Right atrium auricular region (tissue), 2 donors: Measurements from ENCODE around the gene TSR1. TPM values are rescaled to one million over a fixed set of nuclear protein-coding genes. Genes with fewer than 3 reads are reported as not detected.

Experiments used
- DNase-seq: peaks from one replicate; pipeline ENCODE4 v3.0.0-alpha.2; 2019; ENCODE audit warnings: low spot score
- H3K27ac ChIP-seq, 2 donors: fragments of 200-600 bp; sonication (generic); 1 replicate in 1 of 2; 2 replicates in 1 of 2; pipeline ENCODE4 v1.5.1; 2016 to 2019
- H3K27me3 ChIP-seq, 2 donors: fragments of 200-600 bp; sonication (generic); one replicate each; pipeline versions ENCODE4 v1.5.1 to v1.6.0; 2017 to 2019
- H3K36me3 ChIP-seq: fragments of 200-600 bp; sonication (generic); one replicate; pipeline ENCODE4 v1.5.1; 2016
- H3K4me1 ChIP-seq, 2 donors: fragments of 200-600 bp; sonication (generic); one replicate each; pipeline versions ENCODE4 v1.5.1 to v1.6.0; 2017 to 2019
- H3K4me3 ChIP-seq, 2 donors: fragments of 200-600 bp; sonication (generic); 1 replicate in 1 of 2; 2 replicates in 1 of 2; pipeline ENCODE4 v1.5.1; 2017 to 2019; ENCODE audit warnings: mild to moderate bottlenecking in 1 of 2, moderate library complexity in 1 of 2
- H3K9me3 ChIP-seq, 2 donors: fragments of 200-600 bp; sonication (generic); one replicate each; pipeline ENCODE4 v1.5.1; 2019
- CTCF ChIP-seq, 2 donors: fragments of 200-600 bp; sonication (generic); IDR thresholded peaks; one replicate each; pipeline ENCODE4 v1.5.1; 2019; ENCODE audit warnings: antibody characterized with exemption in 2 of 2
- total RNA-seq, 2 donors: library from RNA; depleted of rRNA; stranded (reverse); fragments of >200 nt; gene quantifications; one replicate each; pipeline ENCODE4 v1.1.0, GENCODE V29; 2016

The TSR1 gene
- total RNA-seq, 2 donors from 2014 or later, result 22.5 to 25.9 TPM

GRCh38 chr17:2371183-2372130 is 35.2 kb upstream of the TSR1 start:
- no peak overlapping the region for H3K27ac ChIP-seq
- no peak for TF ChIP-seq CTCF (IDR thresholded peaks at IDR 0.05)
- no peak overlapping the region for H3K4me3 ChIP-seq
- DNase-seq, result no peak
- H3K27me3 ChIP-seq, result no peaks in the 10 kb centered on the region
- peaks cover 22% of the 10 kb centered on the region for H3K36me3 ChIP-seq
- H3K9me3 ChIP-seq, result no peaks in the 10 kb centered on the region
- H3K4me1 ChIP-seq, result peaks cover 0 to 28% of the 10 kb centered on the region in 2 donors

GRCh38 chr17:2370211-2370589 is 33.9 kb upstream of the TSR1 start:
- DNase-seq, result no peak
- no peaks in the 10 kb centered on the region for H3K27me3 ChIP-seq
- no peak for TF ChIP-seq CTCF (IDR thresholded peaks at IDR 0.05)
- no peak overlapping the region for H3K27ac ChIP-seq
- H3K9me3 ChIP-seq, result no peaks in the 10 kb centered on the region
- peaks cover 0 to 28% of the 10 kb centered on the region in 2 donors for H3K4me1 ChIP-seq
- peaks cover 17% of the 10 kb centered on the region for H3K36me3 ChIP-seq
- no peak overlapping the region for H3K4me3 ChIP-seq

- no peak overlapping the region for H3K27ac ChIP-seq
- H3K27me3 ChIP-seq, result no peaks in the 10 kb centered on the region
- peaks cover 17% of the 10 kb centered on the region for H3K36me3 ChIP-seq
- no peak for TF ChIP-seq CTCF (IDR thresholded peaks at IDR 0.05)
- no peaks in the 10 kb centered on the region for H3K9me3 ChIP-seq
- no peak for DNase-seq
- peaks cover 0 to 30% of the 10 kb centered on the region in 2 donors for H3K4me1 ChIP-seq
- no peak overlapping the region for H3K4me3 ChIP-seq
These were observed 33.4 kb upstream of the TSR1 start for GRCh38 chr17:2369551-2370210.

GRCh38 chr17:2369039-2369438 is 32.8 kb upstream of the TSR1 start:
- Histone ChIP-seq H3K4me3 (no peak overlapping the region), H3K9me3 (no peaks in the 10 kb centered on the region), H3K27me3 (no peaks in the 10 kb centered on the region), H3K4me1 (peaks cover 0 to 37% of the 10 kb centered on the region in 2 donors), H3K27ac (no peak overlapping the region), H3K36me3 (peaks cover 17% of the 10 kb centered on the region)
- no peak for DNase-seq
- no peak for TF ChIP-seq CTCF (IDR thresholded peaks at IDR 0.05)

GRCh38 chr17:2368359-2368758 is 32.1 kb upstream of the TSR1 start:
- no peak for DNase-seq
- no peaks in the 10 kb centered on the region for H3K9me3 ChIP-seq
- no peak for TF ChIP-seq CTCF (IDR thresholded peaks at IDR 0.05)
- no peak overlapping the region for H3K4me3 ChIP-seq
- H3K4me1 ChIP-seq, result peaks cover 0 to 44% of the 10 kb centered on the region in 2 donors
- H3K27me3 ChIP-seq, result no peaks in the 10 kb centered on the region
- no peak overlapping the region for H3K27ac ChIP-seq
- H3K36me3 ChIP-seq, result peaks cover 12% of the 10 kb centered on the region
